HCT116 (cell line): Measurements from ENCODE around the gene SEC24B. TPM values are rescaled to one million over a fixed set of nuclear protein-coding genes. Genes with fewer than 3 reads are reported as not detected.

Experiments used
- ATAC-seq: fragments of 200-7000 bp; cut with Tn5 transposase; 2 replicates; pipeline ENCODE4 v1.9.1; 2020; ENCODE audit warnings: mild to moderate bottlenecking, moderate library complexity
- BruUV-seq: library from RNA; stranded (reverse); fragments of 400-500 nt; replicated peaks from 2 replicates; lab custom pipeline; 2021; lab: Mats Ljungman, UMichigan
- CTCF ChIA-PET: fragments of 300-600 bp; sonication (Branson Sonifier 250); formaldehyde crosslinking; loops from one replicate; lab custom pipeline; 2021; ENCODE audit warnings: antibody characterized with exemption; lab: Charles Lee
- POLR2A ChIA-PET: fragments of 300-600, 350-600 bp; sonication (Branson Sonifier 250); formaldehyde crosslinking; loops from one replicate; lab custom pipeline; 2021; ENCODE audit warnings: antibody characterized with exemption; lab: Charles Lee
- RAD21 ChIA-PET, 2 experiments: fragments of 300-600 bp; sonication (Branson Sonifier 250); formaldehyde crosslinking; loops; one replicate each; lab custom pipeline; 2023; ENCODE audit warnings: low total read pairs in 2 of 2; ENCODE audit not compliant: uncharacterized antibody in 2 of 2, unreplicated experiment in 2 of 2, low non-redundant PET in 1 of 2; lab: Charles Lee
- DNase-seq: peaks from one replicate; pipeline ENCODE4 v3.0.0-alpha.2; 2010; ENCODE audit warnings: low read depth, low spot score
- H2AFZ ChIP-seq: fragments of 200-600 bp; shearing (Covaris generic), sonication (generic); 2 replicates; pipeline ENCODE4 v1.6.1; 2017; ENCODE audit warnings: low read depth, mixed run types, mixed read lengths, antibody characterized with exemption, low read length; ENCODE audit not compliant: poor library complexity, severe bottlenecking
- H3K27ac ChIP-seq: 2 replicates; pipeline ENCODE4 v1.5.1; 2012; ENCODE audit warnings: low read depth, low read length
- H3K27me3 ChIP-seq: fragments of 200-600 bp; sonication (generic); 2 replicates; pipeline ENCODE4 v1.6.1; 2016; ENCODE audit warnings: mixed run types, low read length, mixed read lengths; ENCODE audit not compliant: insufficient read depth
- H3K36me3 ChIP-seq, 2 experiments: fragments of 200-500 bp in 1 of 2; fragments of 200-600 bp in 1 of 2; sonication (Bioruptor generic) in 1 of 2; sonication (generic) in 1 of 2; 2 replicates each; pipeline versions ENCODE4 v1.5.1 to v1.6.1; 2014 to 2016; ENCODE audit warnings: low read length in 2 of 2, inconsistent platforms in 1 of 2, mixed read lengths in 1 of 2, mixed run types in 1 of 2; ENCODE audit not compliant: insufficient read depth in 2 of 2, control insufficient read depth in 1 of 2
- H3K4me1 ChIP-seq, 2 experiments: fragments of 200-600 bp in 1 of 2; sonication (generic) in 1 of 2; 2 replicates each; pipeline versions ENCODE4 v1.5.1 to v1.6.1; 2012 to 2017; ENCODE audit warnings: low read length in 2 of 2, inconsistent platforms in 1 of 2, mild to moderate bottlenecking in 1 of 2, mixed read lengths in 1 of 2, mixed run types in 1 of 2, moderate library complexity in 1 of 2; ENCODE audit not compliant: insufficient read depth in 2 of 2, control insufficient read depth in 1 of 2
- H3K4me2 ChIP-seq: fragments of 200-600 bp; sonication (generic); 2 replicates; pipeline ENCODE4 v1.6.1; 2017; ENCODE audit warnings: mixed run types, low read length, mixed read lengths
- H3K4me3 ChIP-seq, 2 experiments: fragments of 200-600 bp in 1 of 2; sonication (generic) in 1 of 2; replicated peaks in 1 of 2; 2 replicates each; pipeline ENCODE4 v1.5.1; 2011 to 2016; ENCODE audit warnings: low read length in 2 of 2, control low read depth in 1 of 2, low read depth in 1 of 2, mild to moderate bottlenecking in 1 of 2, mixed read lengths in 1 of 2, mixed run types in 1 of 2
- H3K79me2 ChIP-seq: fragments of 200-600 bp; sonication (generic); 2 replicates; pipeline ENCODE4 v1.6.1; 2017; ENCODE audit warnings: mild to moderate bottlenecking, mixed run types, low read length, moderate library complexity, mixed read lengths; ENCODE audit not compliant: insufficient read depth
- H3K9ac ChIP-seq: fragments of 200-600 bp; sonication (generic); 2 replicates; pipeline ENCODE4 v1.6.1; 2016; ENCODE audit warnings: low read length, mixed read lengths
- H3K9me2 ChIP-seq: fragments of 200-600 bp; sonication (generic), shearing (Covaris generic); 2 replicates; pipeline ENCODE4 v1.6.1; 2017; ENCODE audit warnings: mixed run types, mild to moderate bottlenecking, moderate library complexity; ENCODE audit not compliant: insufficient read depth
- H3K9me3 ChIP-seq, 2 experiments: fragments of 200-500 bp in 1 of 2; fragments of 200-600 bp in 1 of 2; sonication (Bioruptor generic) in 1 of 2; sonication (generic) in 1 of 2; 2 replicates each; pipeline ENCODE4 v1.6.1; 2014 to 2017; ENCODE audit warnings: low read length in 2 of 2, mixed read lengths in 2 of 2, inconsistent platforms in 1 of 2, low read depth in 1 of 2, mild to moderate bottlenecking in 1 of 2, mixed run types in 1 of 2, moderate library complexity in 1 of 2; ENCODE audit not compliant: control insufficient read depth in 1 of 2, insufficient read depth in 1 of 2
- H4K20me1 ChIP-seq: fragments of 200-600 bp; sonication (generic), shearing (Covaris generic); 2 replicates; pipeline ENCODE4 v1.6.1; 2017; ENCODE audit warnings: mixed run types, mild to moderate bottlenecking, moderate library complexity; ENCODE audit not compliant: insufficient read depth
- ELF1 ChIP-seq: IDR thresholded peaks from 2 replicates; pipeline ENCODE4 v1.6.1; 2012; ENCODE audit warnings: low read depth, borderline replicate concordance
- EZH2 ChIP-seq: fragments of 200-600 bp; sonication (generic); IDR thresholded peaks from 2 replicates; pipeline ENCODE4 v1.6.1; 2017; ENCODE audit warnings: antibody characterized with exemption, mixed run types
- EZH2phosphoT487 ChIP-seq: fragments of 200-600 bp; IDR thresholded peaks from 2 replicates; pipeline ENCODE4 v1.6.1; 2018; ENCODE audit warnings: antibody characterized with exemption, borderline replicate concordance
- FOSL1 ChIP-seq: IDR thresholded peaks from 2 replicates; pipeline ENCODE4 v1.6.1; 2012; ENCODE audit warnings: low read depth
- JUND ChIP-seq: IDR thresholded peaks from 2 replicates; pipeline ENCODE4 v1.6.1; 2012
- MAX ChIP-seq: IDR thresholded peaks from 2 replicates; pipeline ENCODE4 v1.6.1; 2012
- POLR2A ChIP-seq: IDR thresholded peaks from 2 replicates; pipeline ENCODE4 v1.7.0; 2011; ENCODE audit warnings: borderline replicate concordance; ENCODE audit not compliant: insufficient read depth, insufficient read length; ENCODE audit errors: extremely low read depth
- POLR2AphosphoS5 ChIP-seq: IDR thresholded peaks from 2 replicates; pipeline ENCODE4 v1.6.1; 2011; ENCODE audit warnings: mild to moderate bottlenecking, low read depth, low read length, moderate library complexity
- RAD21 ChIP-seq: IDR thresholded peaks from 2 replicates; pipeline ENCODE4 v1.6.1; 2012; ENCODE audit warnings: low read depth, mild to moderate bottlenecking
- SIN3A ChIP-seq: IDR thresholded peaks from 2 replicates; pipeline ENCODE4 v1.6.1; 2012; ENCODE audit warnings: low read depth
- SP1 ChIP-seq: IDR thresholded peaks from 2 replicates; pipeline ENCODE4 v1.6.1; 2012; ENCODE audit warnings: low read depth
- SRF ChIP-seq: IDR thresholded peaks from 2 replicates; pipeline ENCODE4 v1.6.1; 2012; ENCODE audit warnings: low read depth
- TCF7L2 ChIP-seq: IDR thresholded peaks from 2 replicates; pipeline ENCODE4 v1.7.0; 2011; ENCODE audit warnings: borderline replicate concordance, inconsistent platforms; ENCODE audit not compliant: insufficient read depth, insufficient read length; ENCODE audit errors: extremely low read depth
- YY1 ChIP-seq: IDR thresholded peaks from 2 replicates; pipeline ENCODE4 v1.6.1; 2011; ENCODE audit warnings: low read length, low read depth, moderate library complexity, mild to moderate bottlenecking; ENCODE audit not compliant: insufficient replicate concordance; ENCODE audit errors: extremely low read depth
- ZFX ChIP-seq: fragments of 450-650 bp; IDR thresholded peaks from 2 replicates; pipeline ENCODE4 v1.6.1; 2017
- intact Hi-C: fragments of 100-400 bp; cut with micrococcal nuclease; formaldehyde crosslinking; loops from 2 replicates; pipeline ENCODE4 v1.10.0; 2022
- total RNA-seq: library from RNA; stranded (reverse); gene quantifications from one replicate; pipeline ENCODE4 v1.2.1, GENCODE V29; 2021; ENCODE audit not compliant: unreplicated experiment
- TF ChIP-seq, protein P1 (sequence below): IDR thresholded peaks from 2 replicates; pipeline ENCODE4 v1.6.1; 2011; ENCODE audit warnings: mild to moderate bottlenecking, low read length, moderate library complexity; ENCODE audit not compliant: insufficient replicate concordance; ENCODE audit errors: extremely low read depth
- TF ChIP-seq, protein P2 (sequence below): IDR thresholded peaks from 2 replicates; pipeline ENCODE4 v1.6.1; 2012; ENCODE audit warnings: low read depth

SEC24B gene
- total RNA-seq, 1 experiment from 2014 or later, result 33.0 TPM

DNA sequence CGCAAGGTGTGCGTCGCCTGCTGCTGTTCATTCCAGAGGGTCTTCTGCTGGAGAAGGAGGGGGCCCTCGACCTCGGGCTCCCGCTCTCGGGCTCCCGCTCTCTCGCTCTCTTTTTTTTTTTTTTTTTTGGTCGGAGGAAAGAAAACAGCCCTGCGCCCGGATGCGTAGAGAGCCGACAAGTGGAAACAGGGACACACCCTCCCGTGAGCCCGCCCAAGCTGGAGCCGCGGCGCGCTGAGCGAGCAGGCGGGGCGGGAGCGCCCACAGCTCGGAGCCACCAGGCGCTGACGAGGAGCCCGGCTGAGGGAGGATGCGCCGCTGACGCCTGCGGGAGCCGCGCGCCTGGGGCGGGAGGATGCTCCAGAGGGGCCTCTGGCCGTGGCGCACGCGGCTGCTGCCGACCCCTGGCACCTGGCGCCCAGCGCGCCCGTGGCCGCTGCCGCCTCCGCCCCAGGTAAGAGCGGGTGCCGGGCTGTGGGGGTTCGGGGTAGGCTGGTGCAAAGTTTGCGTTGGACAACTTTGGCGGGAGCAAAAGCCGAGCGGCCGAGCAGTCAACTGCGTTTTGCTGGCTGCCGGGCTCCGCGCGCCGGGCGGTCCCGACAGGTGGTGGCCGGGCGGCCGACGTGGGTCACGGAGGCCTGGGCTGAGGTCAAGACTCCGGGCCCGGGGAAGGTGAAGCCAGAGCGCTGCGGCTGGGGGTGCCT, 126.5 kb downstream of the SEC24B start, which contains the start of gene MCUB:
MCUB (plus strand) TSS at position 264 of the 704 bp plus-strand sequence; CDS start at position 356, 92 bp downstream.
- Histone ChIP-seq H3K27ac (peak within 1 kb of the TSS; percentile 66), H3K4me1 (peaks cover 6 to 16% of the 10 kb centered on the region in 2 experiments; a peak in 3 of 4 replicates), H3K4me2 (peak within 1 kb of the TSS; percentile 97), H3K79me2 (0 out of 2 replicates have a peak, but pooled peaks cover 5% of the 10 kb centered on the region), H3K4me3 (peak within 1 kb of the TSS; percentile 76 to 86), H3K9me2 (no peaks in the 10 kb centered on the region), H3K36me3 (no peaks in the 10 kb centered on the region), H2AFZ (peak within 1 kb of the TSS; percentile 82), H3K9me3 (no peaks in the 10 kb centered on the region), H4K20me1 (no peaks in the 10 kb centered on the region), H3K27me3 (no peaks in the 10 kb centered on the region), H3K9ac (peak within 1 kb of the TSS; percentile 78)
- BruUV-seq, result no TSS peak
- intact Hi-C loops, result loop anchor here (5.0 kb wide), 1 partner anchor 167 kb away; no protein-coding TSS in a partner anchor
- CTCF ChIA-PET, result no interaction called here
- peak; percentile 73 for DNase-seq
- peak; percentile 95 for ATAC-seq
- RAD21 ChIA-PET, result no interaction called here
- TF ChIP-seq EZH2 (no peak), POLR2A (no peak), MAX (peak; percentile 69; the same call in 1 of the 2 replicates), TCF7L2 (peak; percentile 32), JUND (no peak), SIN3A (peak; percentile 32; the same call in 1 of the 2 replicates), SP1 (no peak), EZH2phosphoT487 (no peak), SRF (no peak), FOSL1 (no peak), POLR2AphosphoS5 (peak; percentile 74), RAD21 (no peak), ZFX (peak; percentile 64), YY1 (peak; percentile 46), ELF1 (no peak)
- TF ChIP-seq, protein P1, sequence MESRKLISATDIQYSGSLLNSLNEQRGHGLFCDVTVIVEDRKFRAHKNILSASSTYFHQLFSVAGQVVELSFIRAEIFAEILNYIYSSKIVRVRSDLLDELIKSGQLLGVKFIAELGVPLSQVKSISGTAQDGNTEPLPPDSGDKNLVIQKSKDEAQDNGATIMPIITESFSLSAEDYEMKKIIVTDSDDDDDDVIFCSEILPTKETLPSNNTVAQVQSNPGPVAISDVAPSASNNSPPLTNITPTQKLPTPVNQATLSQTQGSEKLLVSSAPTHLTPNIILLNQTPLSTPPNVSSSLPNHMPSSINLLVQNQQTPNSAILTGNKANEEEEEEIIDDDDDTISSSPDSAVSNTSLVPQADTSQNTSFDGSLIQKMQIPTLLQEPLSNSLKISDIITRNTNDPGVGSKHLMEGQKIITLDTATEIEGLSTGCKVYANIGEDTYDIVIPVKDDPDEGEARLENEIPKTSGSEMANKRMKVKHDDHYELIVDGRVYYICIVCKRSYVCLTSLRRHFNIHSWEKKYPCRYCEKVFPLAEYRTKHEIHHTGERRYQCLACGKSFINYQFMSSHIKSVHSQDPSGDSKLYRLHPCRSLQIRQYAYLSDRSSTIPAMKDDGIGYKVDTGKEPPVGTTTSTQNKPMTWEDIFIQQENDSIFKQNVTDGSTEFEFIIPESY, result no peak
- TF ChIP-seq, protein P2, sequence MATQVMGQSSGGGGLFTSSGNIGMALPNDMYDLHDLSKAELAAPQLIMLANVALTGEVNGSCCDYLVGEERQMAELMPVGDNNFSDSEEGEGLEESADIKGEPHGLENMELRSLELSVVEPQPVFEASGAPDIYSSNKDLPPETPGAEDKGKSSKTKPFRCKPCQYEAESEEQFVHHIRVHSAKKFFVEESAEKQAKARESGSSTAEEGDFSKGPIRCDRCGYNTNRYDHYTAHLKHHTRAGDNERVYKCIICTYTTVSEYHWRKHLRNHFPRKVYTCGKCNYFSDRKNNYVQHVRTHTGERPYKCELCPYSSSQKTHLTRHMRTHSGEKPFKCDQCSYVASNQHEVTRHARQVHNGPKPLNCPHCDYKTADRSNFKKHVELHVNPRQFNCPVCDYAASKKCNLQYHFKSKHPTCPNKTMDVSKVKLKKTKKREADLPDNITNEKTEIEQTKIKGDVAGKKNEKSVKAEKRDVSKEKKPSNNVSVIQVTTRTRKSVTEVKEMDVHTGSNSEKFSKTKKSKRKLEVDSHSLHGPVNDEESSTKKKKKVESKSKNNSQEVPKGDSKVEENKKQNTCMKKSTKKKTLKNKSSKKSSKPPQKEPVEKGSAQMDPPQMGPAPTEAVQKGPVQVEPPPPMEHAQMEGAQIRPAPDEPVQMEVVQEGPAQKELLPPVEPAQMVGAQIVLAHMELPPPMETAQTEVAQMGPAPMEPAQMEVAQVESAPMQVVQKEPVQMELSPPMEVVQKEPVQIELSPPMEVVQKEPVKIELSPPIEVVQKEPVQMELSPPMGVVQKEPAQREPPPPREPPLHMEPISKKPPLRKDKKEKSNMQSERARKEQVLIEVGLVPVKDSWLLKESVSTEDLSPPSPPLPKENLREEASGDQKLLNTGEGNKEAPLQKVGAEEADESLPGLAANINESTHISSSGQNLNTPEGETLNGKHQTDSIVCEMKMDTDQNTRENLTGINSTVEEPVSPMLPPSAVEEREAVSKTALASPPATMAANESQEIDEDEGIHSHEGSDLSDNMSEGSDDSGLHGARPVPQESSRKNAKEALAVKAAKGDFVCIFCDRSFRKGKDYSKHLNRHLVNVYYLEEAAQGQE, result no peak
- POLR2A ChIA-PET, result interaction anchor here (0.7 kb wide), 1 partner anchor 70 kb away, joined by 3 read pairs; no protein-coding TSS in a partner anchor
